NCI-H2227 (cell line): Measurements from ENCODE around the gene FLVCR2.
"Not testable (repeated sequence)": the region's sequence is repeated elsewhere in the genome, so short reads cannot be mapped to it uniquely, and the experiment has no call there.

Experiments
- DNase-seq: peaks from one replicate; lab custom pipeline; 2025; ENCODE audit not compliant: unreplicated experiment; lab: John Stamatoyannopoulos, UW

The FLVCR2 gene

GRCh38 chr14:75660238-75660629 lies 81.8 kb downstream of the FLVCR2 start:
- no peak for DNase-seq

- peak; percentile 100 for DNase-seq
Observed at GRCh38 chr14:75660630-75661498, 82.4 kb downstream of the FLVCR2 start, which contains the start of the genes ERG28 and TTLL5. Gene ERG28, minus strand, starts transcription at chr14:75660876. Its CDS starts 3,374 bp downstream, at chr14:75657502. Gene TTLL5, plus strand, starts transcription at chr14:75661246. Its CDS starts 1,904 bp downstream, at chr14:75663150.

GRCh38 chr14:75661499-75661814 lies 83.0 kb downstream of the FLVCR2 start:
- DNase-seq: no peak

DNA sequence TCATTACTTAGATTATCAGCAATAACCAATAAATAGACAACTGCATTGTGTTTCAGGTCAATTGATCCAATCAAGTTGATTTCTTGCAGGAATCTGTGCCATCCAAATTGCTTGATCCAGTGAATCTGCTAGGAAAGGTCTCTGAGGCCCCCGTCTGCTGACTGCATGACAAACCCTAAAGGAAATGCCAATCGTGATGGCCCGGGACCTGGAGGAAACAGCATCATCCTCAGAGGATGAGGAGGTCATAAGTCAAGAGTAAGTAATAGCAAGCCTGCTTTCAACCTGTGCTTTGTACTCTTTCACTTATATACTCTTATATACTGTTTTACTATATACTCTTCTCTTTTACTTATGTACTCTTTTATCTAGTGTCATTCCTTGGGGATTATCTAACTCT lies 84.5 kb downstream of the FLVCR2 start:
- no peak for DNase-seq

GRCh38 chr14:75667099-75667765 lies 88.8 kb downstream of the FLVCR2 start:
- DNase-seq: no peak

DNA sequence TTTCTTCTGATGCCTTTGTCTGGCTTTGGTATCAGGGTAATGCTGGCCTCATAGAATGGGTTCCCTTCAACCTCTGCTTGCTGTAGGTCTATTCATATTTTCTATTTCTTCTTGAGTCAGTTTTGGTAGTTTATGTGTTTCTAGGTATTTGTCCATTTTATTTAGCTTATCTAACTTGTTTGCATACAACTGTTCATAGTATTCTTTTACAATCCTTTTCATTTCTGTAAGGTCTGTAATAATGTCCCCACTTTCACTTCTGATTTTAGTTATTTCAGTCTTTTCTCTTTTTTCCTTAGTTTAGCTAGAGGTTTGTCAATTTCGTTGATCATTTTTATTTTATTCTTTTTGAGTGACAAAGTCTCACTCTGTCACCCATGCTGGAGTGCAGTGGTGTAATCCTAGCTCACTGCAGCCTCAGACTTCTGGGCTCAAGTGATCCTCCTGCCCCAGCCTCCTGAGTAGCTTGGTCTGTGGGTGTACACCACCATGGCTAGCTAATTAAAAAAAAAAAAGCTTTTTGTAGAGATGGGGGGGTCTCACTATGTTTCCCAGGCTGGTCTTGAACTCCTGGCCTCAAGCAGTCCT lies 94.3 kb downstream of the FLVCR2 start:
- no peak for DNase-seq

DNA sequence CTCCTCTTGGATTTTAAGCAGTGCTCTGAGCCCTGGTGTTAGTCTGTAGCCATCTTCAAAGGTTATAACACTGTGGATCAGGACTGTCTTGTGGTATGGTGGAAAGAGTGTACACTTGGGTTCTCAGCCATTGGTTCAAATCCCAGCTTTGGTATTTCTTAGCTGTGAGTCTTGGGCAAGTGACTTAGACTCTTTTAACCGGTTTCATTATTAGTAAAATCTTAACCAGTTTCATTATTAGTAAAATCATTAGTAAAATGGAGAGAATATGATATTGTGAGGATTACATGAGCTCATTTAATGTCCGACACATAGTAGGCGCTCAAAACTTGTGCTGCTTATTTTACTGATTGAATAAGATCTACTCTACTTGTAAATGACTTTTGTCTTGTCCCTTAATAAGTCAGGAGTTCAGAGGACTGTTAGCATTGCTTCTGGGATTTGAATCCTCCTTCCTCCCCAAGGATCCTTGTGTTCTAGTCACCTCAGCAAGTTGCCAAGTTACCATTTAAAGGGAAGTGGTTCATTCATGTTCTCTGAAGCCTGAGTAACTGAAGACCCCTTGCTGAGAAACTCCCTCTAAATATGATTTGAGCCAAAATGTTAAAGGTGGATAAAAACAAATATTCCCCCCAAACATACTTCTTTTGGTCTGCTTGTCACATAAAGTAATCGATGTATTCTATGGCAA lies 95.1 kb downstream of the FLVCR2 start:
- DNase-seq: no peak

GRCh38 chr14:75675265-75675960 lies 97.0 kb downstream of the FLVCR2 start:
- DNase-seq: no peak

- no peak for DNase-seq
Observed at GRCh38 chr14:75685910-75686309, 107.5 kb downstream of the FLVCR2 start.

GRCh38 chr14:75689012-75689411 lies 110.6 kb downstream of the FLVCR2 start:
- DNase-seq: no peak

DNA sequence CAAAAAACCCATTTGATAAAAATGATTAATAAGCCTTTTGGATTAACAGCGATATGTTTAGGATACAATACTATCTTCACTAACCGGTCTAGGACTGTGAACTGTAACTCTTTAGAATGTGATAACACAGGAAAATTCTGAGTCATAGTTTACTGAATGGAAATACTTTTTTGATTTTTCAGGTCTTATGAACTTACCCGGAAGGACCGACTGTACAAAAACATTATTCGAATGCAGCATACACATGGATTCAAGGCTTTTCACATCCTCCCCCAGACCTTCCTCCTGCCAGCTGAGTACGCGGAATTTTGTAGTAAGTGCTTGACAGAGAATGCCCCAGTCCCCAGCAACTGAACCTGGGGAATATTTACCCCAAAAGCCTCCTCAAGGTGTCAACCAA lies 111.6 kb downstream of the FLVCR2 start:
- DNase-seq: no peak

DNA sequence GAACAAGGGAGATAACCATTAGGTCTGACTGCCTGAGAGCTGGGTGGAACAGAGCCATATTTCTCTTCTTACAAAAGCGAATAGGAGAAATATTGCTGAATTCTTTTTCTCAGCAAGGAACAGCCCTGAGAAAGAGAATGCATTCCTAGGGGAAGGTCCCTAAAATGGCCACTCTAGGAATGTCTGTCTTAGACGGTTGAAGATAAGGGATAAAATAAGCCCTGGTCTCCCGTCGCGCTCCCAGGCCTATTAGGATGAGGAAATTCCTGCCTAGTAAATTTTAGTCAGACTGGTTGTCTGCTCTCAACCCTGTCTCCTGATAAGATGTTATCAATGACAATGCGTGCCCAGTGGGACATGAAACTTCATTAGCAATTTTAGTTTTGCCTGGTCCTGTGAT lies 116.6 kb downstream of the FLVCR2 start:
- not testable (repeated sequence) for DNase-seq

- DNase-seq: no peak
Observed at GRCh38 chr14:75697386-75697785, 119.0 kb downstream of the FLVCR2 start.
